GM12878 (cell line): Measurements from ENCODE around the gene CACNA1A.

ENCODE experiments used
- CTCF ChIP-seq, 3 experiments: IDR thresholded peaks in 2 of 3; conservative IDR thresholded peaks in 1 of 3; 2 replicates each; pipeline ENCODE4 v1.5.1; 2011; ENCODE audit warnings: low read depth in 3 of 3, low read length in 3 of 3, mild to moderate bottlenecking in 3 of 3, control low read depth in 2 of 3, moderate library complexity in 2 of 3, inconsistent platforms in 1 of 3, mixed read lengths in 1 of 3; ENCODE audit not compliant: control insufficient read depth in 2 of 3, insufficient read depth in 1 of 3; ENCODE audit errors: extremely low read depth in 1 of 3
- ETV6 ChIP-seq, 2 experiments: fragments of 450-650 bp in 1 of 2; IDR thresholded peaks in 1 of 2; conservative IDR thresholded peaks in 1 of 2; 2 replicates each; pipeline ENCODE4 v1.6.1; 2014; ENCODE audit warnings: antibody characterized with exemption in 1 of 2, borderline replicate concordance in 1 of 2, low read depth in 1 of 2, mild to moderate bottlenecking in 1 of 2, moderate library complexity in 1 of 2
- FOXM1 ChIP-seq: IDR thresholded peaks from 2 replicates; pipeline ENCODE4 v1.6.1; 2012; ENCODE audit warnings: low read depth, mild to moderate bottlenecking, inconsistent platforms, low read length, moderate library complexity
- KDM1A ChIP-seq: fragments of 200-600 bp; sonication (generic); IDR thresholded peaks from 2 replicates; pipeline ENCODE4 v1.6.1; 2016; ENCODE audit warnings: borderline replicate concordance

- TF ChIP-seq FOXM1 (no peak), KDM1A (no peak), CTCF (IDR thresholded peaks at IDR 0.05 in 2 of 3, conservative IDR thresholded peaks at IDR 0.05 in 1 of 3; ENCODE audit: control insufficient read depth in 2 of 3, extremely low read depth in 1 of 3, insufficient read depth in 1 of 3, low read depth in 3 of 3, low read length in 3 of 3) (peak; percentile 62 to 75 (median 75); a peak in 5 of 6 replicates), ETV6 (conservative IDR thresholded peaks at IDR 0.05 in 1 of 2, IDR thresholded peaks at IDR 0.05 in 1 of 2; ENCODE audit: borderline replicate concordance in 1 of 2, low read depth in 1 of 2) (no peak)
Observed at GRCh38 chr19:13195678-13196077, 310.6 kb downstream of the CACNA1A start.
